Hepatocyte (in vitro differentiated cells): ENCODE data around the gene ZSCAN5A.

ENCODE experiments used
- EZH2 ChIP-seq: fragments of 200-600 bp; sonication (generic); IDR thresholded peaks from 2 replicates; pipeline ENCODE4 v1.6.1; 2016; ENCODE audit warnings: antibody characterized with exemption, mild to moderate bottlenecking, borderline replicate concordance
- EZH2phosphoT487 ChIP-seq: fragments of 200-600 bp; sonication (generic); IDR thresholded peaks from one replicate; pipeline ENCODE4 v1.6.1; 2018; ENCODE audit warnings: antibody characterized with exemption, mild to moderate bottlenecking, low read depth, moderate library complexity; ENCODE audit not compliant: unreplicated experiment, severe bottlenecking
- TF ChIP-seq, protein P1 (sequence below): fragments of 200-600 bp; sonication (generic); IDR thresholded peaks from 2 replicates; pipeline ENCODE4 v1.5.1; 2016; ENCODE audit warnings: antibody characterized with exemption, mild to moderate bottlenecking; ENCODE audit not compliant: poor library complexity

DNA sequence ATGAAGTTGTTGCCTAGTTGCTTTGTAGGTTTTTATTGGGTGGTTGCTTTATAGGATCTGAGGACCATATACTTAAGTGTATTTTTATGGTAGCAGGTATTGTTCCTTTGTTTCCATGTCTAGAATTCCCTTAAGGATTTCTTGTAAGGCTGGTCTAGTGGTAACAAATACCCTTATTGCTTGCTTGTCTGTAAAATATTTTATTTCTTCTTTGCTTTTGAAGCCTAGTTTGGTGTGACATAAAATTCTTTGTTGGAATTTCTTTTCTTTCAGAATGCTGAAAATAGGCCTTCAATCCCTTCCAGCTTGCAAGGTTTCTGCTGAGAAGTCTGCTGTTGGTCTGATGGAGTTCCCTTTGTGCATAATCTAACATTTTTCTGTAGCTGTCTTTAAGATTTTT, 18.1 kb upstream of the ZSCAN5A start:
- TF ChIP-seq EZH2: no peak
- TF ChIP-seq, protein P1, sequence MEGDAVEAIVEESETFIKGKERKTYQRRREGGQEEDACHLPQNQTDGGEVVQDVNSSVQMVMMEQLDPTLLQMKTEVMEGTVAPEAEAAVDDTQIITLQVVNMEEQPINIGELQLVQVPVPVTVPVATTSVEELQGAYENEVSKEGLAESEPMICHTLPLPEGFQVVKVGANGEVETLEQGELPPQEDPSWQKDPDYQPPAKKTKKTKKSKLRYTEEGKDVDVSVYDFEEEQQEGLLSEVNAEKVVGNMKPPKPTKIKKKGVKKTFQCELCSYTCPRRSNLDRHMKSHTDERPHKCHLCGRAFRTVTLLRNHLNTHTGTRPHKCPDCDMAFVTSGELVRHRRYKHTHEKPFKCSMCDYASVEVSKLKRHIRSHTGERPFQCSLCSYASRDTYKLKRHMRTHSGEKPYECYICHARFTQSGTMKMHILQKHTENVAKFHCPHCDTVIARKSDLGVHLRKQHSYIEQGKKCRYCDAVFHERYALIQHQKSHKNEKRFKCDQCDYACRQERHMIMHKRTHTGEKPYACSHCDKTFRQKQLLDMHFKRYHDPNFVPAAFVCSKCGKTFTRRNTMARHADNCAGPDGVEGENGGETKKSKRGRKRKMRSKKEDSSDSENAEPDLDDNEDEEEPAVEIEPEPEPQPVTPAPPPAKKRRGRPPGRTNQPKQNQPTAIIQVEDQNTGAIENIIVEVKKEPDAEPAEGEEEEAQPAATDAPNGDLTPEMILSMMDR: no peak
- TF ChIP-seq EZH2phosphoT487: no peak
